GM12878 (cell line): ENCODE data around the gene JAML. TPM values are rescaled to one million over a fixed set of nuclear protein-coding genes. Genes with fewer than 3 reads are reported as not detected.

Source experiments
- ATAC-seq: fragments of 200-7000 bp; cut with Tn5 transposase; 3 replicates; pipeline ENCODE4 v1.9.1; 2020; ENCODE audit warnings: mild to moderate bottlenecking, moderate library complexity
- BruUV-seq: library from RNA; stranded (reverse); fragments of 400-500 nt; replicated peaks from 2 replicates; lab custom pipeline; 2021; lab: Mats Ljungman, UMichigan
- CTCF ChIA-PET: fragments of 300-600 bp; sonication (Branson Sonifier 250); formaldehyde crosslinking; extraction: SDS; loops from one replicate; lab custom pipeline; 2021; ENCODE audit warnings: inconsistent platforms; lab: Yijun Ruan, JAX
- POLR2A ChIA-PET: fragments of 350-600 bp; formaldehyde crosslinking; extraction: SDS; loops from one replicate; lab custom pipeline; 2021; ENCODE audit warnings: inconsistent platforms; lab: Charles Lee
- RAD21 ChIA-PET: fragments of 300-600 bp; sonication (Branson Sonifier 250); formaldehyde crosslinking; loops from one replicate; lab custom pipeline; 2023; ENCODE audit warnings: antibody characterized with exemption; ENCODE audit not compliant: unreplicated experiment; lab: Charles Lee
- SMC1A ChIA-PET: fragments of 300-600 bp; sonication (Branson Sonifier 250); formaldehyde crosslinking; loops from one replicate; lab custom pipeline; 2023; ENCODE audit not compliant: unreplicated experiment, uncharacterized antibody; lab: Charles Lee
- DNase-seq: peaks from one replicate; pipeline ENCODE4 v3.0.0-alpha.2; 2011; ENCODE audit warnings: low read depth, low spot score
- FAIRE-seq: peaks from 3 replicates; lab custom pipeline; 2011; peaks lifted over from hg19 to GRCh38; lab: Jason Lieb, UNC
- H2AFZ ChIP-seq: 2 replicates; pipeline ENCODE4 v1.6.0; 2011; ENCODE audit warnings: low read depth, low read length, control low read depth; ENCODE audit not compliant: control insufficient read depth
- H3K27ac ChIP-seq: 2 replicates; pipeline ENCODE4 v1.5.1; 2011; ENCODE audit warnings: control low read depth; ENCODE audit not compliant: control insufficient read depth, insufficient read depth
- H3K27me3 ChIP-seq, 2 experiments: replicated peaks in 1 of 2; 2 replicates each; pipeline versions ENCODE4 v1.6.0 to v1.6.1; 2011; ENCODE audit warnings: low read length in 1 of 2; ENCODE audit not compliant: control insufficient read depth in 2 of 2, insufficient read depth in 2 of 2
- H3K36me3 ChIP-seq, 2 experiments: 2 replicates each; pipeline ENCODE4 v1.5.1; 2011; ENCODE audit warnings: low read length in 1 of 2; ENCODE audit not compliant: control insufficient read depth in 2 of 2, insufficient read depth in 2 of 2
- H3K4me1 ChIP-seq: 2 replicates; pipeline ENCODE4 v1.6.1; 2011; ENCODE audit warnings: mild to moderate bottlenecking, low read length, moderate library complexity, mixed read lengths; ENCODE audit not compliant: control insufficient read depth, insufficient read depth
- H3K4me2 ChIP-seq: 2 replicates; pipeline ENCODE4 v1.6.0; 2011; ENCODE audit warnings: control low read depth; ENCODE audit not compliant: control insufficient read depth, insufficient read depth
- H3K4me3 ChIP-seq: fragments of 200-600 bp; sonication (generic); 2 replicates; pipeline ENCODE4 v1.5.1; 2016
- H3K79me2 ChIP-seq: 2 replicates; pipeline ENCODE4 v1.6.0; 2011; ENCODE audit warnings: low read length; ENCODE audit not compliant: control insufficient read depth, insufficient read depth
- H3K9ac ChIP-seq: 2 replicates; pipeline ENCODE4 v1.8.0; 2011; ENCODE audit warnings: low read length, control low read depth, mixed read lengths; ENCODE audit not compliant: control insufficient read depth, insufficient read depth
- H3K9me3 ChIP-seq: replicated peaks from 3 replicates; pipeline ENCODE4 v1.5.1; 2011; ENCODE audit warnings: mild to moderate bottlenecking, low read length; ENCODE audit not compliant: control insufficient read depth, insufficient read depth
- H4K20me1 ChIP-seq: 2 replicates; pipeline ENCODE4 v1.6.0; 2011; ENCODE audit not compliant: control insufficient read depth, insufficient read depth
- E2F4 ChIP-seq: IDR thresholded peaks from 2 replicates; pipeline ENCODE4 v1.6.1; 2012; ENCODE audit warnings: low read depth, low read length, improper control_type of control experiment
- E4F1 ChIP-seq: fragments of 450-650 bp; IDR thresholded peaks from 2 replicates; pipeline ENCODE4 v1.6.1; 2018; ENCODE audit warnings: borderline replicate concordance, mild to moderate bottlenecking; ENCODE audit not compliant: partially characterized antibody
- ESRRA ChIP-seq: IDR thresholded peaks from 2 replicates; pipeline ENCODE4 v1.6.1; 2012; ENCODE audit warnings: mild to moderate bottlenecking, low read length, improper control_type of control experiment
- HDAC6 ChIP-seq: fragments of 200-600 bp; sonication (generic); IDR thresholded peaks from one replicate; pipeline ENCODE4 v1.8.0; 2017; ENCODE audit warnings: antibody characterized with exemption; ENCODE audit not compliant: unreplicated experiment
- HSF1 ChIP-seq: fragments of 150-350 bp; IDR thresholded peaks from 2 replicates; pipeline ENCODE4 v1.6.1; 2014; ENCODE audit warnings: mild to moderate bottlenecking, low read depth, low read length
- MTA3 ChIP-seq: IDR thresholded peaks from 2 replicates; pipeline ENCODE4 v1.6.1; 2012; ENCODE audit warnings: low read length, inconsistent platforms, borderline replicate concordance
- PBX3 ChIP-seq: IDR thresholded peaks from 2 replicates; pipeline ENCODE4 v1.6.1; 2011; ENCODE audit warnings: mild to moderate bottlenecking, low read depth, low read length, moderate library complexity; ENCODE audit not compliant: insufficient replicate concordance
- RAD51 ChIP-seq: fragments of 450-650 bp; IDR thresholded peaks from 2 replicates; pipeline ENCODE4 v1.6.1; 2016; ENCODE audit warnings: moderate library complexity, mild to moderate bottlenecking, inconsistent platforms
- RCOR1 ChIP-seq: conservative IDR thresholded peaks from 2 replicates; pipeline ENCODE4 v1.6.1; 2012; ENCODE audit warnings: low read depth, low read length, improper control_type of control experiment
- REST ChIP-seq: IDR thresholded peaks from 2 replicates; pipeline ENCODE4 v1.6.1; 2012; ENCODE audit warnings: mild to moderate bottlenecking, low read depth, low read length
- SP1 ChIP-seq: IDR thresholded peaks from one replicate; pipeline ENCODE4 v1.6.1; 2011; ENCODE audit warnings: low read depth, low read length
- STAT1 ChIP-seq: fragments of 450-650 bp; conservative IDR thresholded peaks from 2 replicates; pipeline ENCODE4 v1.6.1; 2014; ENCODE audit warnings: antibody characterized with exemption, mild to moderate bottlenecking
- WGBS: methylation state at CpG from one replicate; pipeline ENCODE4 v1.1.6; 2016; ENCODE audit warnings: low lambda C conversion rate; ENCODE audit not compliant: insufficient replicate concordance, insufficient coverage; ENCODE audit errors: missing lambda C conversion rate; 5-methylcytosine and 5-hydroxymethylcytosine counted together
- in situ Hi-C: fragments of 300-500 bp; cut with MboI; formaldehyde crosslinking; loops from 9 replicates; pipeline ENCODE4 v1.14.3; 2018; ENCODE audit warnings: mixed read lengths
- intact Hi-C: fragments of 100-400 bp; cut with micrococcal nuclease; formaldehyde crosslinking; loops from one replicate; pipeline ENCODE4 v1.14.2; 2022; ENCODE audit not compliant: unreplicated experiment
- polyA plus RNA-seq, 11 experiments: library from polyadenylated mRNA; depleted of rRNA in 4 of 11; unstranded in 6 of 11; stranded (reverse) in 5 of 11; fragments of >200 nt; fragmentation: Nextera tagmentation in 4 of 11; fragmentation: Illumina TruSeq in 1 of 11; extraction: Ambion mirVana in 4 of 11; extraction: Trizol in 1 of 11; gene quantifications; 1 replicate in 1 of 11; 2 replicates in 10 of 11; pipeline versions ENCODE4 v1.2.1 to v1.2.3, GENCODE V29; 2011 to 2016; ENCODE audit warnings: inconsistent platforms in 2 of 11, missing spikeins in 2 of 11, low read depth in 1 of 11
- total RNA-seq, 4 experiments: library from RNA; depleted of rRNA in 3 of 4; stranded (reverse); fragments of >200 nt in 3 of 4; fragmentation: Illumina TruSeq in 1 of 4; extraction: Trizol in 1 of 4; gene quantifications; 2 replicates each; pipeline versions ENCODE4 v1.2.1 to v1.2.3, GENCODE V29; 2013 to 2021

The JAML gene
- total and polyA plus RNA-seq, 10 of the 15 experiments (the other 5 are each of a cell fraction or from before 2014, with no cell fraction given), result 0.60 to 8.1 (median 3.5) TPM

GRCh38 chr11:118274186-118274585 lies 49.4 kb upstream of the JAML start (continued):
- TF ChIP-seq REST (no peak), RCOR1 (no peak), HSF1 (no peak)

GRCh38 chr11:118272001-118272400 lies 47.2 kb upstream of the JAML start:
- CTCF ChIA-PET, result interaction anchor here (0.6 kb wide), 1 partner anchor 73 kb away, joined by 4 read pairs; no protein-coding TSS in a partner anchor
- BruUV-seq, result no TSS peak
- H3K9me3 ChIP-seq, result no peaks in the 10 kb centered on the region
- DNase-seq (no peak), FAIRE-seq (no peak), ATAC-seq (0 out of 3 replicates have a peak, but pooled peaks have one; percentile 25)
- in situ Hi-C loops (no loop called here), intact Hi-C loops (no loop called here)
- H3K4me2 ChIP-seq, result no peak overlapping the region
- no peaks in the 10 kb centered on the region; a peak in 1 of 4 replicates for H3K27me3 ChIP-seq
- POLR2A ChIA-PET, result no interaction called here
- SMC1A ChIA-PET, result no interaction called here
- no peak overlapping the region for H3K9ac ChIP-seq
- H3K36me3 ChIP-seq, result no peaks in the 10 kb centered on the region
- no peaks in the 10 kb centered on the region for H3K79me2 ChIP-seq
- 0 out of 2 replicates have a peak, but pooled peaks cover under 1% of the 10 kb centered on the region for H3K4me1 ChIP-seq
- H4K20me1 ChIP-seq, result no peaks in the 10 kb centered on the region
- no peak overlapping the region for H3K4me3 ChIP-seq
- H3K27ac ChIP-seq, result no peak overlapping the region
- H2AFZ ChIP-seq, result no peak overlapping the region
- WGBS, result 36% methylated on average over 2 of the region's 2 CpGs
- RAD21 ChIA-PET, result no interaction called here
- TF ChIP-seq HDAC6, result no peak
- TF ChIP-seq PBX3, result no peak
- TF ChIP-seq E2F4, result no peak
- TF ChIP-seq SP1, result no peak
- no peak for TF ChIP-seq MTA3
- TF ChIP-seq STAT1, result no peak
- no peak for TF ChIP-seq RAD51
- TF ChIP-seq ESRRA, result no peak
- no peak for TF ChIP-seq E4F1
